Ovary (tissue), 3 donors: ENCODE data around the gene RBM26.

Source experiments
- CTCF ChIP-seq, 3 donors: fragments of 450-650 bp in 2 of 3; fragments of 200-600 bp in 1 of 3; IDR thresholded peaks; one replicate each; pipeline versions ENCODE4 v1.5.1 to v1.8.0; 2016 to 2022; ENCODE audit warnings: antibody characterized with exemption in 3 of 3, mild to moderate bottlenecking in 1 of 3
- POLR2A ChIP-seq: fragments of 450-650 bp; IDR thresholded peaks from one replicate; pipeline ENCODE4 v1.6.1; 2017; ENCODE audit warnings: antibody characterized with exemption, mild to moderate bottlenecking, moderate library complexity
- donor health status: DM: no; HTN: no; CAD: no.

- TF ChIP-seq CTCF (IDR thresholded peaks at IDR 0.05) (no peak), POLR2A (no peak)
Observed at GRCh38 chr13:79398915-79399314, 7.1 kb downstream of the RBM26 start.
